Osteoblast (primary cell): ENCODE data around the gene NCKAP1. TPM values are rescaled to one million over a fixed set of nuclear protein-coding genes. Genes with fewer than 3 reads are reported as not detected.
A peak's percentile ranks its signal among the peaks of the same experiment; 100 is the strongest.

ENCODE experiments used
- DNase-seq: peaks from one replicate; pipeline ENCODE4 v3.0.0; 2011; ENCODE audit warnings: low spot score, mixed read lengths; ENCODE audit not compliant: insufficient read length; ENCODE audit errors: missing footprints
- H2AFZ ChIP-seq: 2 replicates; pipeline ENCODE4 v1.6.0; 2011; ENCODE audit warnings: mild to moderate bottlenecking, low read length
- H3K27ac ChIP-seq: 2 replicates; pipeline ENCODE4 v1.5.1; 2011; ENCODE audit warnings: mild to moderate bottlenecking, low read depth, low read length, moderate library complexity
- H3K27me3 ChIP-seq: 2 replicates; pipeline ENCODE4 v1.6.0; 2012; ENCODE audit warnings: mild to moderate bottlenecking, control low read depth, inconsistent platforms, low read length, moderate library complexity; ENCODE audit not compliant: insufficient read depth
- H3K36me3 ChIP-seq: 2 replicates; pipeline ENCODE4 v1.5.1; 2011; ENCODE audit warnings: mild to moderate bottlenecking, low read length, control low read depth, moderate library complexity; ENCODE audit not compliant: insufficient read depth
- H3K4me1 ChIP-seq: 2 replicates; pipeline ENCODE4 v1.5.1; 2011; ENCODE audit warnings: mild to moderate bottlenecking, low read length, control low read depth, moderate library complexity; ENCODE audit not compliant: insufficient read depth
- H3K4me2 ChIP-seq: 2 replicates; pipeline ENCODE4 v1.6.0; 2011; ENCODE audit warnings: mild to moderate bottlenecking, low read length; ENCODE audit not compliant: insufficient read depth
- H3K4me3 ChIP-seq: fragments of 200-600 bp; sonication (generic); 3 replicates; pipeline ENCODE4 v1.5.1; 2012; ENCODE audit warnings: mild to moderate bottlenecking, low read length, inconsistent platforms; ENCODE audit not compliant: insufficient read depth
- H3K79me2 ChIP-seq: 2 replicates; pipeline ENCODE4 v1.6.0; 2012; ENCODE audit warnings: mild to moderate bottlenecking, low read length, control low read depth, inconsistent platforms; ENCODE audit not compliant: insufficient read depth
- H3K9me3 ChIP-seq: 2 replicates; pipeline ENCODE4 v1.5.1; 2011; ENCODE audit warnings: low read depth, low read length, control low read depth
- H4K20me1 ChIP-seq: 2 replicates; pipeline ENCODE4 v1.6.0; 2012; ENCODE audit warnings: mild to moderate bottlenecking, low read length, control low read depth; ENCODE audit not compliant: insufficient read depth
- CTCF ChIP-seq: IDR thresholded peaks from 2 replicates; pipeline ENCODE4 v1.5.1; 2011; ENCODE audit warnings: mild to moderate bottlenecking, low read depth, low read length, moderate library complexity; ENCODE audit errors: extremely low read depth
- total RNA-seq: library from RNA; depleted of rRNA; stranded (reverse); fragments of >200 nt; gene quantifications from 2 replicates; pipeline ENCODE4 v1.2.3, GENCODE V29; 2012

NCKAP1 gene
- total RNA-seq, 1 donor, result 209 TPM

GRCh38 chr2:182918961-182919652 is 119.2 kb downstream of the NCKAP1 start:
- Histone ChIP-seq H3K9me3 (no peaks in the 10 kb centered on the region), H3K4me1 (peaks cover 26% of the 10 kb centered on the region), H3K36me3 (peaks cover 18% of the 10 kb centered on the region), H3K27ac (no peak overlapping the region), H3K27me3 (no peaks in the 10 kb centered on the region), H2AFZ (no peak overlapping the region), H3K4me2 (no peak overlapping the region), H3K79me2 (peaks cover 2% of the 10 kb centered on the region), H4K20me1 (peaks cover 4% of the 10 kb centered on the region), H3K4me3 (no peak overlapping the region)
- TF ChIP-seq CTCF, result no peak
- DNase-seq, result no peak

GRCh38 chr2:182917924-182918323 is 120.3 kb downstream of the NCKAP1 start:
- H3K27ac ChIP-seq, result no peak overlapping the region
- H3K4me3 ChIP-seq, result no peak overlapping the region
- H4K20me1 ChIP-seq, result peaks cover 4% of the 10 kb centered on the region
- H3K4me2 ChIP-seq, result no peak overlapping the region
- peaks cover 26% of the 10 kb centered on the region for H3K4me1 ChIP-seq
- H3K27me3 ChIP-seq, result no peaks in the 10 kb centered on the region
- no peak for TF ChIP-seq CTCF
- H3K36me3 ChIP-seq, result peaks cover 23% of the 10 kb centered on the region
- no peak overlapping the region for H2AFZ ChIP-seq
- DNase-seq, result no peak
- H3K79me2 ChIP-seq, result peaks cover 2% of the 10 kb centered on the region
- no peaks in the 10 kb centered on the region for H3K9me3 ChIP-seq

GRCh38 chr2:182916417-182916816 is 121.8 kb downstream of the NCKAP1 start:
- Histone ChIP-seq H3K27ac (peak overlapping the region; percentile 13), H3K4me2 (no peak overlapping the region), H3K4me3 (no peak overlapping the region)

More at GRCh38 chr2:182916417-182916816, 121.8 kb downstream of the NCKAP1 start:
- H3K79me2 ChIP-seq, result peaks cover 2% of the 10 kb centered on the region
- peaks cover 4% of the 10 kb centered on the region for H4K20me1 ChIP-seq
- TF ChIP-seq CTCF, result no peak
- H2AFZ ChIP-seq, result no peak overlapping the region
- H3K4me1 ChIP-seq, result peaks cover 26% of the 10 kb centered on the region
- DNase-seq, result no peak
- no peaks in the 10 kb centered on the region for H3K27me3 ChIP-seq
- H3K36me3 ChIP-seq, result peaks cover 18% of the 10 kb centered on the region
- H3K9me3 ChIP-seq, result no peaks in the 10 kb centered on the region
